Smooth muscle cell (in vitro differentiated cells): ENCODE data around the gene CPNE5. TPM values are rescaled to one million over a fixed set of nuclear protein-coding genes. Genes with fewer than 3 reads are reported as not detected.

Source experiments
- DNase-seq: peaks from one replicate; lab custom pipeline; 2025; ENCODE audit not compliant: unreplicated experiment; lab: John Stamatoyannopoulos, UW
- H2AFZ ChIP-seq: fragments of 200-600 bp; sonication (generic); 2 replicates; pipeline ENCODE4 v1.6.0; 2016; ENCODE audit warnings: antibody characterized with exemption, low read depth, mild to moderate bottlenecking
- H3F3A ChIP-seq: fragments of 200-600 bp; sonication (generic); 2 replicates; pipeline ENCODE4 v1.6.0; 2017; ENCODE audit warnings: antibody characterized with exemption, low read depth
- H3K27ac ChIP-seq: fragments of 200-600 bp; sonication (generic); 2 replicates; pipeline ENCODE4 v1.5.1; 2016; ENCODE audit warnings: low read depth, mild to moderate bottlenecking
- H3K27me3 ChIP-seq: fragments of 200-600 bp; sonication (generic); 2 replicates; pipeline ENCODE4 v1.6.1; 2016; ENCODE audit warnings: low read depth, mild to moderate bottlenecking
- H3K36me3 ChIP-seq: fragments of 200-600 bp; sonication (generic); 2 replicates; pipeline ENCODE4 v1.5.1; 2016; ENCODE audit warnings: low read depth
- H3K4me1 ChIP-seq: fragments of 200-600 bp; sonication (generic); 2 replicates; pipeline ENCODE4 v1.5.1; 2016; ENCODE audit warnings: low read depth
- H3K4me2 ChIP-seq: fragments of 200-600 bp; sonication (generic); 2 replicates; pipeline ENCODE4 v1.6.0; 2016; ENCODE audit warnings: mild to moderate bottlenecking
- H3K4me3 ChIP-seq: fragments of 200-600 bp; sonication (generic); 2 replicates; pipeline ENCODE4 v1.5.1; 2016; ENCODE audit warnings: mild to moderate bottlenecking
- H3K79me2 ChIP-seq: fragments of 200-600 bp; sonication (generic); 2 replicates; pipeline ENCODE4 v1.6.0; 2016; ENCODE audit warnings: low read depth, mild to moderate bottlenecking
- H3K9ac ChIP-seq: fragments of 200-600 bp; sonication (generic); 2 replicates; pipeline ENCODE4 v1.6.0; 2016; ENCODE audit warnings: low read depth
- H3K9me3 ChIP-seq: fragments of 200-600 bp; sonication (generic); replicated peaks from 2 replicates; pipeline ENCODE4 v1.5.1; 2016; ENCODE audit warnings: low read depth
- H4K20me1 ChIP-seq: fragments of 200-600 bp; sonication (generic); 2 replicates; pipeline ENCODE4 v1.6.0; 2016; ENCODE audit warnings: low read depth
- WGBS: methylation state at CpG from one replicate; pipeline ENCODE4 v1.1.7; 2016; ENCODE audit warnings: low lambda C conversion rate; 5-methylcytosine and 5-hydroxymethylcytosine counted together
- polyA plus RNA-seq: library from polyadenylated mRNA; unstranded; fragments of >200 nt; fragmentation: Nextera tagmentation; extraction: Ambion mirVana; gene quantifications from 2 replicates; pipeline ENCODE4 v1.2.1, GENCODE V29; 2016
- total RNA-seq: library from RNA; depleted of rRNA; stranded (reverse); fragments of >200 nt; gene quantifications from 2 replicates; pipeline ENCODE4 v1.2.3, GENCODE V29; 2014
- TF ChIP-seq, protein P1 (sequence below): fragments of 200-600 bp; sonication (generic); IDR thresholded peaks from 2 replicates; pipeline ENCODE4 v1.5.1; 2017; ENCODE audit warnings: borderline replicate concordance, mild to moderate bottlenecking, antibody characterized with exemption; ENCODE audit not compliant: insufficient read depth, poor library complexity, severe bottlenecking

The CPNE5 gene
- total and polyA plus RNA-seq, 2 experiments from 2014 or later, result 1.0 TPM; not detected in 1

DNA sequence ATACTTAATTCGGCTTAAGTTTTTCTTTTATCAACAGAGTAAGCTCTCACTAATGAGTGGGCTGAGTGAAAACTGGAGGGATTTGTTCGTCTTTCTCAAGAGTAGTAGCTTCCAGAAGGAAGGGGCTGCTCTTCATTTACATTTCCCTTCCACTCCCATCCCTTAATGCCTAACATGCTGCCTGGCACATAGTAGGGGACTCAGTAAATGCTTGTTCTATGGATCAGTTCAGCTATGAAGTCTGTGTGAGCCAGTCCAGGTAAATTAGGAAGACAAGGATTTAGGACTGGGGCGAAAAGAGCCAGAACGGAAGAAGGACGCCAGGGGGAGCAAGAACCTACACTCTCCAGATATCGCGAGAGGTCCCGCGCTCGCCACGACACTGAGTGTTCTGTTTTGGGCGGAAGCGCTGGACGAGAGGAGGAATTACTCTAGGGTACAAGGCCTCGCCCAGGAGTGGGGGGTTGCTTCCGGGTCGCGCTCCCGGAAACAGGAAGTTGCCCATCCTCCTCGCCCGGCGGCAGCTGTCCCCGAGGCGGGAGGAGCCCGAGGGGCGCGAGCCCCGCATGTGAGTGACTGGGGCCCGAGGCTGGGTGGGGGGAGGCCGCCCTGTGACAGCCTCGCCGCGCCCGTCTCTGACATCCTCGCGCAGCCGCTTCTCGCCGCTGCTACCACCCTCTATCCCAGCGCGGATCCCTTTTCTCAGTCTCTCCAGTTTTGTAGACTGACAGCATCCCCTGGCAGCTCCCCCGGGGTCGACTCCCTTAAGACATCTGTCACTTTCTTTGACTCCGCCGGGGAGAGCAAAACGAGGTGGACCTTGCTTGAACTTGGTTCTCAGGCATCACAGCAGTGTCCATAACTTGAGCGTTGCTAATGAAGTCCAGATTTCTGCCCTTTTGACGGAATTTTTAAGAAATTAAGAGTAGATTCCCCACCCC lies 46.5 kb upstream of the CPNE5 start, which contains the start of gene C6orf89:
Gene C6orf89, plus strand, starts transcription at position 492 of the 941 bp plus-strand sequence. CDS start 13,493 bp downstream, outside the sequence.
- Histone ChIP-seq H3K27ac (peak within 1 kb of the TSS; percentile 74), H4K20me1 (peaks cover 5% of the 10 kb centered on the region), H2AFZ (peak within 1 kb of the TSS; percentile 100), H3K9me3 (no peaks in the 10 kb centered on the region), H3K4me3 (peak within 1 kb of the TSS; percentile 93), H3F3A (no peaks in the 10 kb centered on the region), H3K4me1 (peaks cover 8% of the 10 kb centered on the region), H3K27me3 (no peaks in the 10 kb centered on the region), H3K36me3 (no peaks in the 10 kb centered on the region), H3K4me2 (peak within 1 kb of the TSS; percentile 94), H3K79me2 (peaks cover 37% of the 10 kb centered on the region), H3K9ac (peak within 1 kb of the TSS; percentile 91)
- peak; percentile 85 for DNase-seq
- 4% methylated on average over 48 of the region's 48 CpGs for WGBS
- TF ChIP-seq, protein P1, sequence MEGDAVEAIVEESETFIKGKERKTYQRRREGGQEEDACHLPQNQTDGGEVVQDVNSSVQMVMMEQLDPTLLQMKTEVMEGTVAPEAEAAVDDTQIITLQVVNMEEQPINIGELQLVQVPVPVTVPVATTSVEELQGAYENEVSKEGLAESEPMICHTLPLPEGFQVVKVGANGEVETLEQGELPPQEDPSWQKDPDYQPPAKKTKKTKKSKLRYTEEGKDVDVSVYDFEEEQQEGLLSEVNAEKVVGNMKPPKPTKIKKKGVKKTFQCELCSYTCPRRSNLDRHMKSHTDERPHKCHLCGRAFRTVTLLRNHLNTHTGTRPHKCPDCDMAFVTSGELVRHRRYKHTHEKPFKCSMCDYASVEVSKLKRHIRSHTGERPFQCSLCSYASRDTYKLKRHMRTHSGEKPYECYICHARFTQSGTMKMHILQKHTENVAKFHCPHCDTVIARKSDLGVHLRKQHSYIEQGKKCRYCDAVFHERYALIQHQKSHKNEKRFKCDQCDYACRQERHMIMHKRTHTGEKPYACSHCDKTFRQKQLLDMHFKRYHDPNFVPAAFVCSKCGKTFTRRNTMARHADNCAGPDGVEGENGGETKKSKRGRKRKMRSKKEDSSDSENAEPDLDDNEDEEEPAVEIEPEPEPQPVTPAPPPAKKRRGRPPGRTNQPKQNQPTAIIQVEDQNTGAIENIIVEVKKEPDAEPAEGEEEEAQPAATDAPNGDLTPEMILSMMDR, result peak; percentile 78

DNA sequence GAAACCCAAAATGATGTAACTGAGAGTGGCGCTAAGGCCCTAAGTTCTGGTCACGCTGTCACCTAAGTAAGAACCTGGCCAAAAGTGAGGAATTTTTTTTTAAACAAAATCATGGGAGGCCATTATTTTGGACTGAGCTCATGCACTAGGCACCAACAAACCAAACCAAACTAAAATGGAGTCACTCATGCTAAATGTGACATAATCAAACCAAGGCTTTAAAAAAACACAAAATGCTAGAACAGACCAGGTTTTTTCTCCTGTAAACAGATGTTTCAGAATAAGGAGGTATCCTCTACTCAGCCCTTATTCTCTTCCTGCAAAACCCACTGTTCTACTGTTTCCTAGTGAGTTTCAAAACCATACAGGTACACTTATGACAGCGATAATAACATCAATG lies 45.4 kb upstream of the CPNE5 start:
- no peak overlapping the region for H2AFZ ChIP-seq
- WGBS, result 97% methylated on average over 3 of the region's 3 CpGs

DNA sequence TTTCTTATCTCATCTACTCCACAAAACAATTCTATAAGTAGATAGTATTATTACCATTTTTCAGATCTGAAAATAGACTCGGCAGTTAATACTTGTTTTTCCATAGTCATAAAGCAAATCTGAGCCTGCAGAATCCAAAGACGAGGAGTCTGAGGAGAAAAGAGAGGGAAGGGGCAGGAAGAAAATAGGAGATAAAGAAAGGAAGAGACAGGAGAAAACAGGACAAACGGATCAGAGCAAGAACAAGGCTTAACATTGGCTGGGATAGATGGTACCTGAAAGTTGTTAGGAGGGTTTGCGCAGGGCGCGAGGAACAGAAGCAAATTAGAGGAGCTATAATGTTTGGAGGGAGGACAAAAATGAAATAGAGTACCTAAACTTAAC lies 36.0 kb upstream of the CPNE5 start:
- Histone ChIP-seq H3K4me1 (peaks cover 15% of the 10 kb centered on the region), H3F3A (no peaks in the 10 kb centered on the region), H3K4me2 (peak overlapping the region; percentile 95), H3K4me3 (peak overlapping the region; percentile 75), H4K20me1 (no peaks in the 10 kb centered on the region), H3K9ac (peak overlapping the region; percentile 83), H2AFZ (peak overlapping the region; percentile 99), H3K79me2 (peaks cover 24% of the 10 kb centered on the region), H3K9me3 (no peaks in the 10 kb centered on the region), H3K27ac (peak overlapping the region; percentile 82), H3K27me3 (no peaks in the 10 kb centered on the region), H3K36me3 (no peaks in the 10 kb centered on the region)
- TF ChIP-seq, protein P1, result no peak
- DNase-seq, result no peak
- 44% methylated on average over 6 of the region's 6 CpGs for WGBS

More for the DNA sequence above, 45.4 kb upstream of the CPNE5 start:
- DNase-seq, result no peak
- Histone ChIP-seq H3K9ac (no peak overlapping the region), H3K79me2 (peaks cover 27% of the 10 kb centered on the region), H3K27me3 (no peaks in the 10 kb centered on the region), H3K4me2 (no peak overlapping the region), H3K27ac (peak overlapping the region; percentile 74), H3K4me3 (no peak overlapping the region), H3K4me1 (peaks cover 8% of the 10 kb centered on the region), H3K9me3 (no peaks in the 10 kb centered on the region), H3F3A (no peaks in the 10 kb centered on the region), H3K36me3 (no peaks in the 10 kb centered on the region), H4K20me1 (no peaks in the 10 kb centered on the region)
- TF ChIP-seq, protein P1, result no peak
